ENCODE results near the gene MICAL3. TPM values are rescaled to one million over a fixed set of nuclear protein-coding genes. Genes with fewer than 3 reads are reported as not detected.

MICAL3 gene
- total RNA-seq, 4 donors from 2014 or later = 84.2 to 290 (median 151) TPM

DNA sequence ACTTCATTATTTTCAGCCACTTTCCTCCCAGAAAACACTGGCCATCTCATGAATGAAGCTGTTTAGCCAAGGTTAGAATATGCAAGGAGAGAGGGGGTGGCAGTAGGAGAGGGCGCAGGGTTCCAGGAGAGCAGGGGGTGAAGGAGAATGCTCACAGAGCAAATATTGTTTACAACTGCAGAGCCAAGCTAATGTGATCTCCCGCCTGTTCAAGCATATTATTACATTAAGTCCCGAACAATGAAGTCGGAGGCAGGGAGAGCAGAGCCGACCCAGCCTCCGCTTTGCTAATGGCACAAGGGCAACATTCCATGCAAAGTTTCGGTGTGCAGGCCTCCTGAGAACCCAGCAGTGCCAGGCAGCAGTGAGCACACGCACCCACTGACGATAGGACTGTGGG is 80.1 kb downstream of the MICAL3 start:
- TF ChIP-seq, protein P1, sequence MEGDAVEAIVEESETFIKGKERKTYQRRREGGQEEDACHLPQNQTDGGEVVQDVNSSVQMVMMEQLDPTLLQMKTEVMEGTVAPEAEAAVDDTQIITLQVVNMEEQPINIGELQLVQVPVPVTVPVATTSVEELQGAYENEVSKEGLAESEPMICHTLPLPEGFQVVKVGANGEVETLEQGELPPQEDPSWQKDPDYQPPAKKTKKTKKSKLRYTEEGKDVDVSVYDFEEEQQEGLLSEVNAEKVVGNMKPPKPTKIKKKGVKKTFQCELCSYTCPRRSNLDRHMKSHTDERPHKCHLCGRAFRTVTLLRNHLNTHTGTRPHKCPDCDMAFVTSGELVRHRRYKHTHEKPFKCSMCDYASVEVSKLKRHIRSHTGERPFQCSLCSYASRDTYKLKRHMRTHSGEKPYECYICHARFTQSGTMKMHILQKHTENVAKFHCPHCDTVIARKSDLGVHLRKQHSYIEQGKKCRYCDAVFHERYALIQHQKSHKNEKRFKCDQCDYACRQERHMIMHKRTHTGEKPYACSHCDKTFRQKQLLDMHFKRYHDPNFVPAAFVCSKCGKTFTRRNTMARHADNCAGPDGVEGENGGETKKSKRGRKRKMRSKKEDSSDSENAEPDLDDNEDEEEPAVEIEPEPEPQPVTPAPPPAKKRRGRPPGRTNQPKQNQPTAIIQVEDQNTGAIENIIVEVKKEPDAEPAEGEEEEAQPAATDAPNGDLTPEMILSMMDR (IDR thresholded peaks at IDR 0.05) = no peak
- TF ChIP-seq POLR2AphosphoS5 (IDR thresholded peaks at IDR 0.05) = no peak
- no peak for TF ChIP-seq EP300 (IDR thresholded peaks at IDR 0.05; ENCODE audit: low read depth)
- TF ChIP-seq POLR2A (IDR thresholded peaks at IDR 0.05) = no peak
- Histone ChIP-seq H3K4me3 (no peak overlapping the region), H3K27me3 (no peaks in the 10 kb centered on the region), H3K27ac (peak overlapping the region; percentile 39 to 65 (median 64)), H3K9me3 (no peaks in the 10 kb centered on the region), H3K36me3 (no peaks in the 10 kb centered on the region), H3K4me1 (peaks cover 12 to 28% (median 26%) of the 10 kb centered on the region in 4 donors)
- intact Hi-C loops (cut with DNase I; ENCODE audit: low total_unique reads) (no loop called here), in situ Hi-C loops (cut with MboI; ENCODE audit: low pct_ligation_motif_present in 1 of 4, low pct_unique_long_range_greater_than_20kb in 1 of 4, low sequenced_read_pairs in 3 of 4) (no loop called here)
- 80 to 83% methylated on average over 2 to 9 of the region's 9 CpGs for WGBS, 2 donors (ENCODE audit: low coverage in 1 of 2)
- no peak for DNase-seq

DNA sequence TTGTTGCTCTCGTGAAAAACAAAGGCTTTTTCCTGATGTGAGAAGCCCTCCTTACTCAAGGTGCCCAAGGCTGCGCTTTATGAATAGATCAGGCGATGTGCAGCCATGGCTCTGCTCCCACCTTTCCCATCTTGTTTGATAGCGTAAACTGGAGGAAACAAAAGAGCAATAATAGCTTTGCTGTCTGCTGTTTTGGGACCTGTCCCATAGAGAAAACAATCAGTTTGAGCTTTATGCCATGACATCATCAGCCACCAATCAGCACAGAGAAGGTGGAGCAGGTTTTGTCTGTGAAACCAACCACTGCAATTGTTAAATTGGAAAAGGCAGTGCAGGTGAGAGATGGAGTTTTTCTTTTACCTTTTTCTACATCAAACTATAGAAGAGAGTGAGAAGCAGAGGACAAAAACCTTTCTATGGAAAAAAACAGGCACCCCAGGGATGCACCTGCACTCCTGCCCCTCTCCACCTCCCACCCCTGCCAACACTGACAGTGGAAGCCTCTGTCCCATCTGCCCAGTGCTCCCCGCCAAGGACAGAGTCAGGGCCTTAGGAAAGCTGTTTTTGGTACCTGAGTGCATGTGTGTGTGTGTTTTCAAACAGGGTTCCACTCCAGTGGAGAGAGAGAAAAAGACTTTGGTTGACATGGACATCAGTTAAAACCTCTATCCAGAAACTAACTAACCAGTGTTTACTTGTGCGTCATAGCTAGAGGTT is 80.7 kb downstream of the MICAL3 start:
- TF ChIP-seq POLR2AphosphoS5 (IDR thresholded peaks at IDR 0.05) (no peak), EP300 (IDR thresholded peaks at IDR 0.05; ENCODE audit: low read depth) (no peak), POLR2A (IDR thresholded peaks at IDR 0.05) (no peak)
- TF ChIP-seq, protein P1 (IDR thresholded peaks at IDR 0.05) = no peak
- intact Hi-C loops (cut with DNase I; ENCODE audit: low total_unique reads) (no loop called here), in situ Hi-C loops (cut with MboI; ENCODE audit: low pct_ligation_motif_present in 1 of 4, low pct_unique_long_range_greater_than_20kb in 1 of 4, low sequenced_read_pairs in 3 of 4) (no loop called here)
- Histone ChIP-seq H3K4me1 (peaks cover 14 to 33% (median 30%) of the 10 kb centered on the region in 4 donors), H3K36me3 (no peaks in the 10 kb centered on the region), H3K27ac (peak overlapping the region; percentile 39 to 65 (median 64)), H3K4me3 (no peak overlapping the region), H3K27me3 (no peaks in the 10 kb centered on the region), H3K9me3 (no peaks in the 10 kb centered on the region)
- 47 to 76% methylated on average over 5 to 6 of the region's 6 CpGs for WGBS, 2 donors (ENCODE audit: low coverage in 1 of 2)
- DNase-seq = no peak

DNA sequence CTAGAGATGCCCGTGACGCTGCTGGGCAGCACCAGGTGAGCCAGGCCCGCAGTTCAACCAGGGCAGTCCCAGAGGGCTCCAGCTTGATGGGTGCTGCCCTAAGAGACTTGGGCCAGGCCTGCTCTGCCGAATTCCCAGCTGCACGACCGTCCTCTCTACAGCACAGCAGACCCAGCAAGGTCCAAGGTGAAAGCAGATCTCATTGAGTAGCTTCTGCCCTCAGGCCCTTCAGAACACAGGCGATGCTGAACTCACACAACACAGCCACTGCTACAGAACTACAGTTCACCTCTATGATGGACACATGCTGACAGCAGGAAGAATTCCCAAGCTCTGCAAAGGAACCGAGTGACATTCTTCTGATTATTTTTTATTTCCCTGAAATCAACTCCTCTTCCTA is 81.6 kb downstream of the MICAL3 start:
- no peak for DNase-seq
- Histone ChIP-seq H3K27ac (no peak overlapping the region), H3K4me3 (no peak overlapping the region), H3K9me3 (no peaks in the 10 kb centered on the region), H3K4me1 (peaks cover 16 to 33% (median 31%) of the 10 kb centered on the region in 4 donors), H3K36me3 (no peaks in the 10 kb centered on the region), H3K27me3 (no peaks in the 10 kb centered on the region)
- intact Hi-C loops (cut with DNase I; ENCODE audit: low total_unique reads) (no loop called here), in situ Hi-C loops (cut with MboI; ENCODE audit: low pct_ligation_motif_present in 1 of 4, low pct_unique_long_range_greater_than_20kb in 1 of 4, low sequenced_read_pairs in 3 of 4) (no loop called here)
- WGBS, 2 donors (ENCODE audit: low coverage in 1 of 2) = 60 to 92% methylated on average over 1 to 5 of the region's 8 CpGs
- TF ChIP-seq, protein P1 (IDR thresholded peaks at IDR 0.05) = no peak
- TF ChIP-seq POLR2A (IDR thresholded peaks at IDR 0.05) = no peak
- TF ChIP-seq POLR2AphosphoS5 (IDR thresholded peaks at IDR 0.05) = no peak
- TF ChIP-seq EP300 (IDR thresholded peaks at IDR 0.05; ENCODE audit: low read depth) = no peak

DNA sequence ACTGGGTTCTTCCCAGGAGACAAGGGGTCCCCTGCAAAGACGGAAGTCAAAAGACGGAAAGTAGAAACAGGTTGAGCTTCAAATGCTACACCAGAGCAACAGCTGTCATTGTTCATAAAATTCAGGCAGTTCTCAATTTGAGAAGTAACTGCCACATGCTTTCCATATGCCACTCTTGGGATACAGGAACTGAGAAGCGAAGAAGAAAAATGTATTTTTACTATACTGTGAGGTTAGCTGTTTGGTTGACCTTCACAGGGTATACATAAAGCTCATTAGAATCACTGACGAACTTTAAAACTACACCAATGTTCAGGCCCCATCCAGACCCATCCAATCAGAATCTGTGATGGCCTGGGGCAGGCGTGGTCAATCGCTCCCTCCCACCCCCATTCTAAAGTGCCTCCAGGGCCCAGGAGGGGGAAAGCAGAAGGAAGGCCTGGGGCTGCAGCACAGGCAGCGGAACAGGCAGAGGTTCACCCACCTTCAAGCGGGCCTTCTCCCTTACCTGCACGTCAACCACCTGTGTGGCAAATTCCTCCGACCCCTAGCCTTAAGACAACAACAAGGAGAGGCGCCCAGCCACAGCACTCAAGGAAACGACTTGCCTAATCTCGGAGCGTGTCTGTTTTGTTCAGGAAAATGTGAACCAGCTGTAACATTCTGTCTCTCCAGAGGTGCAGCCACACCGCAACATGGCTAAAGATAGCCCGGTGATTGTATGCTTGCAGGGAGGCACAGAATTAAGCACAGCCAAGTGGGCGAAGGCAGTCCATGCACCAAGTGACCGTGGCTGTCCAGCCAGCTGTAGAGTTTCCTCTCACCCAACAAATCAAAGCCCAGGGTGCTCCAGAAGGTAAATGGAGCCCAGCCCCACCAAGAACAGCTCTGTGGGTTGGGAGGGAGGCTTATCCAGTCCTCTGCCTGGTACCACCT is 82.6 kb downstream of the MICAL3 start:
- intact Hi-C loops (cut with DNase I; ENCODE audit: low total_unique reads) = no loop called here
- no peaks in the 10 kb centered on the region for H3K27me3 ChIP-seq
- H3K4me1 ChIP-seq = peaks cover 16 to 33% (median 31%) of the 10 kb centered on the region in 4 donors
- no peak for DNase-seq
- H3K9me3 ChIP-seq = no peaks in the 10 kb centered on the region
- H3K36me3 ChIP-seq = no peaks in the 10 kb centered on the region
- in situ Hi-C loops (cut with MboI; ENCODE audit: low pct_ligation_motif_present in 1 of 4, low pct_unique_long_range_greater_than_20kb in 1 of 4, low sequenced_read_pairs in 3 of 4) = no loop called here
- no peak overlapping the region for H3K27ac ChIP-seq
- no peak overlapping the region for H3K4me3 ChIP-seq
- TF ChIP-seq POLR2A (IDR thresholded peaks at IDR 0.05) (no peak), POLR2AphosphoS5 (IDR thresholded peaks at IDR 0.05) (no peak), EP300 (IDR thresholded peaks at IDR 0.05; ENCODE audit: low read depth) (no peak)
- TF ChIP-seq, protein P1 (IDR thresholded peaks at IDR 0.05) = no peak
- 90 to 96% methylated on average over 12 to 18 of the region's 18 CpGs for WGBS, 2 donors (ENCODE audit: low coverage in 1 of 2)
